PC-3 (cell line): ENCODE results near the gene MDM1. TPM values are rescaled to one million over a fixed set of nuclear protein-coding genes. Genes with fewer than 3 reads are reported as not detected.
A peak's percentile ranks its signal among the peaks of the same experiment; 100 is the strongest.

Source experiments
- ATAC-seq: fragments of 200-7000 bp; cut with Tn5 transposase; 2 replicates; pipeline ENCODE4 v1.9.1; 2020; ENCODE audit warnings: mild to moderate bottlenecking, moderate library complexity
- BruUV-seq: library from RNA; stranded (reverse); fragments of 400-500 nt; replicated peaks from 2 replicates; lab custom pipeline; 2021; lab: Mats Ljungman, UMichigan
- CTCF ChIA-PET: fragments of 300-600 bp; sonication (Branson Sonifier 250); formaldehyde crosslinking; loops from one replicate; lab custom pipeline; 2022; ENCODE audit warnings: antibody characterized with exemption; lab: Charles Lee
- POLR2A ChIA-PET: fragments of 300-600 bp; sonication (Branson Sonifier 250); formaldehyde crosslinking; loops from one replicate; lab custom pipeline; 2022; ENCODE audit warnings: antibody characterized with exemption; ENCODE audit not compliant: unreplicated experiment; lab: Charles Lee
- DNase-seq: peaks from one replicate; pipeline ENCODE4 v3.0.0-alpha.2; 2015
- H2AFZ ChIP-seq: fragments of 300-600 bp; sonication (generic); 2 replicates; pipeline ENCODE4 v1.6.0; 2016; ENCODE audit warnings: antibody characterized with exemption, low read length
- H3F3A ChIP-seq: fragments of 300-600 bp; sonication (generic); one replicate; pipeline ENCODE4 v1.6.0; 2017; ENCODE audit warnings: antibody characterized with exemption, low read length, control low read depth, mild to moderate bottlenecking; ENCODE audit not compliant: unreplicated experiment
- H3K27ac ChIP-seq: fragments of 300-600 bp; sonication (generic); 2 replicates; pipeline ENCODE4 v1.5.1; 2016; ENCODE audit warnings: mild to moderate bottlenecking, low read length
- H3K27me3 ChIP-seq: fragments of 300-600 bp; sonication (generic); 2 replicates; pipeline ENCODE4 v1.6.1; 2016; ENCODE audit warnings: low read length, mixed read lengths
- H3K36me3 ChIP-seq: fragments of 300-600 bp; sonication (generic); 2 replicates; pipeline ENCODE4 v1.6.1; 2016; ENCODE audit warnings: low read depth, mixed run types, low read length, mixed read lengths
- H3K4me1 ChIP-seq: fragments of 300-600 bp; sonication (generic); 2 replicates; pipeline ENCODE4 v1.5.1; 2016; ENCODE audit warnings: low read length; ENCODE audit not compliant: insufficient read depth
- H3K4me2 ChIP-seq: fragments of 300-600 bp; sonication (generic); 2 replicates; pipeline ENCODE4 v1.6.0; 2016; ENCODE audit warnings: low read length
- H3K4me3 ChIP-seq: fragments of 300-600 bp; sonication (generic); 2 replicates; pipeline ENCODE4 v1.5.1; 2016; ENCODE audit warnings: mild to moderate bottlenecking, low read length, mixed read lengths
- H3K79me2 ChIP-seq: fragments of 300-600 bp; sonication (generic); 2 replicates; pipeline ENCODE4 v1.6.1; 2017; ENCODE audit warnings: low read length, mixed read lengths
- H3K9ac ChIP-seq: fragments of 300-600 bp; sonication (generic); 2 replicates; pipeline ENCODE4 v1.6.0; 2016; ENCODE audit warnings: mild to moderate bottlenecking, low read length
- H3K9me2 ChIP-seq: fragments of 300-600 bp; sonication (generic); replicated peaks from 2 replicates; pipeline ENCODE4 v1.6.1; 2016; ENCODE audit warnings: mixed run types, low read length, mixed read lengths
- H3K9me3 ChIP-seq: fragments of 300-600 bp; sonication (generic); 2 replicates; pipeline ENCODE4 v1.6.1; 2016; ENCODE audit warnings: low read length, mixed read lengths
- H4K20me1 ChIP-seq: fragments of 300-600 bp; sonication (generic); 2 replicates; pipeline ENCODE4 v1.6.1; 2016; ENCODE audit warnings: low read length, mixed read lengths
- CTCF ChIP-seq: fragments of 300-600 bp; sonication (generic); conservative IDR thresholded peaks from 2 replicates; pipeline ENCODE4 v1.5.1; 2017; ENCODE audit warnings: antibody characterized with exemption, low read depth, mild to moderate bottlenecking, low read length
- EZH2 ChIP-seq: fragments of 300-600 bp; sonication (generic); IDR thresholded peaks from one replicate; pipeline ENCODE4 v1.6.1; 2017; ENCODE audit warnings: antibody characterized with exemption, mild to moderate bottlenecking, low read length; ENCODE audit not compliant: unreplicated experiment
- EZH2phosphoT487 ChIP-seq: fragments of 300-600 bp; sonication (generic); IDR thresholded peaks from 2 replicates; pipeline ENCODE4 v1.6.1; 2018; ENCODE audit warnings: mild to moderate bottlenecking, antibody characterized with exemption, low read length, borderline replicate concordance
- intact Hi-C: fragments of 100-400 bp; cut with micrococcal nuclease; formaldehyde crosslinking; loops from 2 replicates; pipeline ENCODE4 v1.9.0; 2023
- total RNA-seq: library from RNA; depleted of rRNA; stranded (reverse); fragments of >200 nt; gene quantifications from 2 replicates; pipeline ENCODE4 v1.2.3, GENCODE V29; 2014

The MDM1 gene
- total RNA-seq, 1 experiment from 2014 or later = 10.4 TPM

DNA sequence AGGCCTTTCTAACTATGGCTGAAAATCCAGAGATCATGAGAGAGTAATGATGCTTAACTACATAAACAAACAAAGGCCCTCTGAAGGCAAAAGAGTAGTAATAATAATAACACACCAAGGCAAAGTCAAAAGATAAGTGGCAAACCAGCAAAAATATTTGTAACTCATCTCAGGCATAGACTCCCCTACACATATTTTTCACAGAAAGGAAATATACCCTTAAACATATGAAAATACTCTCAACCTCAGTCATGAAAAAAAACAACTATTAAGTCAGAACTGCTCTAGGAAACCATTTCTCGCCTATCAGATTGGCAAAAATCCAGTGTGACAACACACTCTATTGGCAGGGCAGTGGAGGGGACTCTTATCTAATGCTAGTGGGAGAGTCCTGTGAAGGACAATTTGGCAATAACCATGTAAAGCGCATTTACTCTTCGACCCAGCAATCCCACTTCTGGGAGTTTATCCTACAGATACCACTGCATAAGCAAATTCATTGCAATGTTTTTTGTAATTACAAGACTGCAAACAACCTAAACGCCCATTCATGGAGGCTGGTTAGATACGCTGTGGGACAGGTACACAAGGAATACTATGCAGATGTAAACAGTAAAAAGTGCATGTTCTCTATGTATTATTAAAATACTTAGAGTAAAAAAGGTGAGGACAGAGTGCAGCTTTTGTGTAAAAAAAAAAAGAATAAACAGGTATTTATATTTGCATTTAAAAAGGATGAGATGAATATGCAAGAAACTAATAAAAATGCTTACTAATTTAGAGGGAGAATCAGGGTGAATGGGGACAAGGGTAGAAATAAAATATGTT is 52.7 kb downstream of the MDM1 start:
- Histone ChIP-seq H3K4me3 (no peak overlapping the region), H3K36me3 (no peaks in the 10 kb centered on the region), H3K9me2 (no peaks in the 10 kb centered on the region), H3K9me3 (no peaks in the 10 kb centered on the region), H3K4me1 (peaks cover 21% of the 10 kb centered on the region), H3K27ac (no peak overlapping the region), H2AFZ (no peak overlapping the region), H3K4me2 (no peak overlapping the region), H3K27me3 (no peaks in the 10 kb centered on the region), H3F3A (no peaks in the 10 kb centered on the region), H3K9ac (no peak overlapping the region), H3K79me2 (no peaks in the 10 kb centered on the region), H4K20me1 (no peaks in the 10 kb centered on the region)
- no peak for DNase-seq
- intact Hi-C loops = loop anchor here (5.0 kb wide), 1 partner anchor 33 kb away; no protein-coding TSS in a partner anchor
- BruUV-seq = no TSS peak
- no peak for TF ChIP-seq EZH2phosphoT487
- TF ChIP-seq CTCF = no peak
- TF ChIP-seq EZH2 = no peak
- ChIA-PET CTCF (no interaction called here), POLR2A (no interaction called here)
- no peak for ATAC-seq

- H3K9ac ChIP-seq = no peak overlapping the region
- TF ChIP-seq EZH2phosphoT487 = no peak
- H3K4me1 ChIP-seq = peaks cover 21% of the 10 kb centered on the region
- no peaks in the 10 kb centered on the region for H3K9me3 ChIP-seq
- ChIA-PET POLR2A (interaction anchor here (0.7 kb wide), 1 partner anchor 10 kb away, joined by 3 read pairs; no protein-coding TSS in a partner anchor), CTCF (no interaction called here)
- no peak overlapping the region for H3K4me3 ChIP-seq
- no peak overlapping the region for H2AFZ ChIP-seq
- no peaks in the 10 kb centered on the region for H3K9me2 ChIP-seq
- BruUV-seq = no TSS peak
- DNase-seq (no peak), ATAC-seq (no peak)
- no peaks in the 10 kb centered on the region for H3K79me2 ChIP-seq
- H3K27ac ChIP-seq = 0 out of 2 replicates have a peak overlapping the region, but pooled peaks have one; percentile 84
- no peaks in the 10 kb centered on the region for H3F3A ChIP-seq
- H3K36me3 ChIP-seq = no peaks in the 10 kb centered on the region
- H3K27me3 ChIP-seq = no peaks in the 10 kb centered on the region
- H4K20me1 ChIP-seq = no peaks in the 10 kb centered on the region
- intact Hi-C loops = loop anchor here (5.0 kb wide), 1 partner anchor 36 kb away; no protein-coding TSS in a partner anchor
- no peak overlapping the region for H3K4me2 ChIP-seq
Measured at GRCh38 chr12:68276402-68276930, 55.7 kb downstream of the MDM1 start.

DNA sequence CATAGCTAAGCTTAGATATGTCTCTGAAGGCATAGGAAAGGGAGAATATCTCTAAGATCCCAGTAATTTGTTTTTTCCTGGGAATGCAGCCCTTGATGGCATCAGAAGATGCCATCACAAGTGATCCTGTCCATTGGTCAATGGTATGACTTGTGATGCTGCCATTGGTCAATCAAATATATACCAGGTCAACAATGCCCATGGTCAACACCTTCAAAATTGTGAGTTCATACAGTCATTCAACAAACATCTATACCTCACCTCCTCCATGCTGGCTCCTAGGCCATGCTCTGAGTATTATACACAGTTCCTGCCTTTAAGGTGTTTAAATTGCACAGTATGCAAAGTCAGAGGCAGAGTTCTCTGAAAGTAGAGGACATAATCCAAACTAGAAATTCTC is 59.4 kb downstream of the MDM1 start:
- no peak overlapping the region for H3K4me3 ChIP-seq
- POLR2A ChIA-PET = no interaction called here
- CTCF ChIA-PET = no interaction called here
- no peaks in the 10 kb centered on the region for H3K79me2 ChIP-seq
- H3K9me2 ChIP-seq = no peaks in the 10 kb centered on the region
- intact Hi-C loops = no loop called here
- BruUV-seq = no TSS peak
- H3K36me3 ChIP-seq = no peaks in the 10 kb centered on the region
- no peaks in the 10 kb centered on the region for H4K20me1 ChIP-seq
- no peak for DNase-seq
- no peak overlapping the region for H3K9ac ChIP-seq
- no peaks in the 10 kb centered on the region for H3K27me3 ChIP-seq
- H2AFZ ChIP-seq = no peak overlapping the region
- no peak overlapping the region for H3K27ac ChIP-seq
- no peak for ATAC-seq
- H3K9me3 ChIP-seq = no peaks in the 10 kb centered on the region
- TF ChIP-seq EZH2 (no peak), CTCF (no peak), EZH2phosphoT487 (no peak)
- H3K4me1 ChIP-seq = peaks cover 12% of the 10 kb centered on the region
- no peak overlapping the region for H3K4me2 ChIP-seq
- no peaks in the 10 kb centered on the region for H3F3A ChIP-seq
